Measurements from ENCODE around the gene MLLT1. TPM values are rescaled to one million over a fixed set of nuclear protein-coding genes. Genes with fewer than 3 reads are reported as not detected.

MLLT1 gene
- total RNA-seq, 2 experiments from 2014 or later, result 17.5 to 56.0 TPM

Small RNAs within 50 kb of the gene (small RNA-seq; reads per million reads assigned to genes)
- gene AC011471.1, result not detected

Other genes with a start within 250 kb of the MLLT1 start
- 11.8 and 13.7 TPM in 2 replicates for gene RFX2, start 169.5 kb downstream of the MLLT1 start, total RNA-seq (2014; rRNA removed; shearing (Covaris generic))
- 11.0 and 12.1 TPM in 2 replicates for gene RFX2, start 169.5 kb downstream of the MLLT1 start, total RNA-seq (2022)
- gene ACSBG2, start 144.3 kb downstream of the MLLT1 start, total RNA-seq (2014; rRNA removed; shearing (Covaris generic)), result not detected in 2 replicates
- not detected in 2 replicates for gene ACSBG2, start 144.3 kb downstream of the MLLT1 start, total RNA-seq (2022)
- not detected in 2 replicates for gene ACER1, start 53.6 kb upstream of the MLLT1 start, total RNA-seq (2014; rRNA removed; shearing (Covaris generic))
- not detected in 2 replicates for gene ACER1, start 53.6 kb upstream of the MLLT1 start, total RNA-seq (2022)
- 73.5 and 115 TPM in 2 replicates for gene CLPP, start 81.6 kb upstream of the MLLT1 start, total RNA-seq (2014; rRNA removed; shearing (Covaris generic))
- gene CLPP, start 81.6 kb upstream of the MLLT1 start, total RNA-seq (2022), result 114 and 124 TPM in 2 replicates
- 35.8 and 61.0 TPM in 2 replicates for gene ALKBH7, start 92.8 kb upstream of the MLLT1 start, total RNA-seq (2014; rRNA removed; shearing (Covaris generic))
- gene ALKBH7, start 92.8 kb upstream of the MLLT1 start, total RNA-seq (2022), result 74.2 and 75.9 TPM in 2 replicates
- gene PSPN, start 96.0 kb upstream of the MLLT1 start, total RNA-seq (2014; rRNA removed; shearing (Covaris generic)), result 1.4 and 1.6 TPM in 2 replicates
- gene PSPN, start 96.0 kb upstream of the MLLT1 start, total RNA-seq (2022), result 2.1 and 2.9 TPM in 2 replicates
- gene GTF2F1, start 113.2 kb upstream of the MLLT1 start, total RNA-seq (2014; rRNA removed; shearing (Covaris generic)), result 31.1 and 44.4 TPM in 2 replicates
- gene GTF2F1, start 113.2 kb upstream of the MLLT1 start, total RNA-seq (2022), result 43.2 and 47.7 TPM in 2 replicates
- gene KHSRP, start 144.8 kb upstream of the MLLT1 start, total RNA-seq (2014; rRNA removed; shearing (Covaris generic)), result 255 and 271 TPM in 2 replicates
- 468 and 499 TPM in 2 replicates for gene KHSRP, start 144.8 kb upstream of the MLLT1 start, total RNA-seq (2022)
- gene SLC25A41, start 153.8 kb upstream of the MLLT1 start, total RNA-seq (2014; rRNA removed; shearing (Covaris generic)), result not detected in 2 replicates
- not detected in 2 replicates for gene SLC25A41, start 153.8 kb upstream of the MLLT1 start, total RNA-seq (2022)
- gene SLC25A23, start 179.8 kb upstream of the MLLT1 start, total RNA-seq (2014; rRNA removed; shearing (Covaris generic)), result 48.4 and 50.9 TPM in 2 replicates
- gene SLC25A23, start 179.8 kb upstream of the MLLT1 start, total RNA-seq (2022), result 65.5 and 65.7 TPM in 2 replicates
- 1.2 and 1.5 TPM in 2 replicates for gene CRB3, start 184.3 kb upstream of the MLLT1 start, total RNA-seq (2014; rRNA removed; shearing (Covaris generic))
- gene CRB3, start 184.3 kb upstream of the MLLT1 start, total RNA-seq (2022), result 2.3 and 2.9 TPM in 2 replicates
- 40.9 and 41.8 TPM in 2 replicates for gene DENND1C, start 201.8 kb upstream of the MLLT1 start, total RNA-seq (2014; rRNA removed; shearing (Covaris generic))
- gene DENND1C, start 201.8 kb upstream of the MLLT1 start, total RNA-seq (2022), result 68.3 and 76.1 TPM in 2 replicates
- 9.7 and 14.4 TPM in 2 replicates for gene TUBB4A, start 222.3 kb upstream of the MLLT1 start, total RNA-seq (2014; rRNA removed; shearing (Covaris generic))
- 12.6 and 16.0 TPM in 2 replicates for gene TUBB4A, start 222.3 kb upstream of the MLLT1 start, total RNA-seq (2022)

Measured in OCI-LY7 (cell line).